SIG-M5 treated with dmso at 0.1 percent for 504 hours (cell line): ENCODE results near the gene ZMYND12.

Experiments used
- DNase-seq: peaks from one replicate; lab custom pipeline; 2025; ENCODE audit not compliant: unreplicated experiment; lab: John Stamatoyannopoulos, UW

ZMYND12 gene

DNA sequence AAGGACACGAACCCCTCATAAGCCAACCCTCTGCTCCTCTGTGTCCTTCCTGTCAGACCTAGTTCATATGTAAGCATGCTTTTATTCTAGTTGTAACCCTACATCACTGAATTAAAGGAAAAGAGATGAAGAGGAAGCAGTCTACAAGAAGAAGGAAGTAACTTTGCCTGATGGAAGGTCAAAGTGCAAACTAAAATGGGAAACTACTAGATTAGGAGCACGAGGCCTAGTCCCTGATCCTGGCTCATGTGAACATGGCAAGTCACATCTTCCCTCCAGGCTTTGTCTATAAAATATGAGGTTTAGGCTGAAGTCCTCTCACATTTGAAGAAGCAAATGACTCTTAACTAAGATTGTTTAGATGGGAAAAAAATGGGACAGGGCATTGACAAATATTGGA, 13.2 kb downstream of the ZMYND12 start:
- peak; percentile 29 for DNase-seq

DNA sequence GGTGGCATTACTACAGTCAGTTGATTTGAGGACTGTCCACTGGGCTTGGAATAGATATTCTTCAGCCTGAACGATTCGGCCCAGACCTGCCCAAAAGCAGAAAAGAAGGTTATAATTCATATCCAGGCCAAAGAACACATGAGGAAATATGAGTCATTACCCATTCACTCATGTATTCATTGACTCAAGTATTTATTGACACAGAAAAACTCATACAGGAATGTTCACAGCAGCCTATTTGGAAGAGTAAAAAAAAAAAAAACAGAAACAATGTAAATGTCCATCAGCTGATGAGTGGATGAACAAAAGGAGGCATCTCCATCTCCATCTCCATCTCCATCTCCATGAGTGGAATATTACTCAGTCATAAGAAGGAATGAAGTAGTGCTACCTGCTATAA, 15.9 kb downstream of the ZMYND12 start:
- no peak for DNase-seq

DNA sequence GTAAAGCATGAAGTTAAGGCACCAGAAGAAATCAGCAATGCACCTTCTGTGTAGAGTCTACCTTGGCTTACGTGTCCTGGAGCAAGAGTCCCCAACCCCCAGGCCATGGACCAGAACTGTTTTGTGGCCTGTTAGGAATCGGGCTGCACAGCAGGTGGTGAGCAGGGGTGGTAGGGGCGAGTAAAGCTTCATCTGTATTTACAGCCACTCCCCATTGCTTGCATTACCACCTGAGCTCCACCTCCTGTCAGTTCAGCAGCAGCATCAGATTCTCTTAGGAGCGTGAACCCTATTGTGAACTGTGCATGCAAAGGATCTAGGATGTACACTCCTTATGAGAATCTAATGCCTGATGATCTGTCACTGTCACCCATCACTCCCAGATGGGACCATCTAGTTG, 21.5 kb downstream of the ZMYND12 start:
- DNase-seq: no peak

DNA sequence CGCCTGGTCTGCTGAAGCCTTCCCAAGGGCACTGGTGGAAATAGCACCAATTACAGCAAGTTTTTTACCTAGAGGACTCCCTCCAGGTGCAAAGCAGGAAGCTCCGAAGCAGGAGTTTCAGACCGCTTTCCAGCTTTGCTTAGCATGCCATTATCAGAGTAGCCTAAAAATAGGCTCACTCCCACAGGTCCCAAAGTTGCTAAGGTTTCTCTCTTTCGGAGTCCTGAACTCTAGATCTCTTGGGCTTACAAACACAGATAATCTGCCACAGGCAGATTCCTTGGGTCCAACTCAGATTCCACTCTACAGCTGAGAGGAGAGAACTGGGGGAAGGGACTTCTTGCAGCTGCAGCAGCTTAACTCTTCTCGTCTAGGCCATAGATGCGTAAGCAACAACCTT, 22.5 kb downstream of the ZMYND12 start:
- DNase-seq: no peak

DNA sequence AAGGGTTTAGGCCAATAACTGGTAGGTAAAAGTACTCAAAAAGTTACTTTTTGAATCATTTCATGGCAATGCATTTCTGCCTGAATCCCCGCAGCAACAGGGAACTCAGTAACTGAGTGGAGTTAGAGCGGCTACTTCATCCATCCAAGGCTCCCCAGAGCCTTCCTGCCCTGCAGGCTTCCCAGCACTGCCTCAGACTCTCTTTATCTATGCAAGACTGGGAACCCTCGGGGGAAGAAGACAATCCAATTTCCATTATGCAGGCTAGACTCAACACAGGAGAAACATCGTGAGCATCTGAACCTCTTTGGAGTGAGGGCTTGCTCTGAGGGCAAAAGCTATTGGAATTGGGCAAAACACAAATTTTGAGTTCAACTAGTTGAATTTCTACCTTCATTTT, 23.1 kb downstream of the ZMYND12 start:
- no peak for DNase-seq

DNA sequence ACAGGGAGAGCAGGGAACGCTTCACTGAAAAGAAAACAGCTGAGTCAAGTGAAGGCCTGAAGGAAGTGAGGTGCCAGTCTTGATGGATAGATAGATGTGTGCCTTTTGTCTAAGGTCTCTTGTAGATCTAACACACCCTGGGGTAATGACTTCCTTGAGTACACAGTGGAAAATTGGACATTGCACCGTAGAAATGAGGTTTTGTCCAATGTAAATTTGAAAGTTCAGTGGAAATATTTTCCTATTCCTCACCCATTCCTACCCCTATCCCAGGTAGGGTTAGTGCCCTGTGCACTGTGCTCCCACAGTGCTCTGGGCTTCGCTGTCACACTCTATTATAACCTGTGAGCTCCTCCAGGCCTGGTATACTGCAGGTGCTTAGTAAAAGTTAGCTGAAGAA, 24.3 kb downstream of the ZMYND12 start:
- no peak for DNase-seq

DNA sequence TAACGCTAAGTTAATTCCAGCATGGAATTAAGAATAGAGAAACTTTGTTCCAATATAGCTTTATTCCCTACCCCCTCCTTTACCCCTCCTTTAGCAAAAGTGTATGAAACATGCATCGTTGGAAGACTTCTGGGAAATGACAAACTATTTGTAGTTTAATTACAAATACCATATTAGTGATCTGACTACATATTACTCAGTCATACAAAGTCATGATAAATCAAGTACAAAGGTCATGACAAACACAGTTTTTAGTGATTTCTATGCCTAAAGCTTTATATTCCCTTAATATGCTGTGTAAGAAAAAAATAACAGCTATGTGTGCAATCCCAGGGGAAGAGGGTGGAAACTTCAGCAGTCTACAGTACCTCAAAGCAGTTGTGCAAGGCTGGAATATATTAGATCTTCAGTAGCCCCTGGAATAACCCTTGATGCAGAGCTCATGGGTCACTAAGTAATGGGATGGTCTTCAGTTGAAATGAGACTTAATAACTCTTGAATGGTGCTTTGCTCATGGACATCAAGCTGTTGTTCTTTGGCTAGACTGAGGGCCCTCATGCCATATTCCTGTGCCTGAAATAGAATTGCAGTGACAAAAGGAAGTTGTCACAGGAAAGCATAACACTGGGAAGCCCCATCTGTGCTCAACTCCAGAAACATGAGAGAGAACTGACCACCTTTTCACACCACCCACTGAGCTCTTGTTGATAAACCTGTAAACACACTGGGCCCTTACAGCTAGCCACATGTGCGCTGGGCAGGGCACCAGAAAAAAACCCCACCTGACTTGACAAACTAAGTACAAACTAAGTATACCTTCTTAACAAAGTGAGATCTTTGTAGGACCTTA, 25.3 kb downstream of the ZMYND12 start:
- DNase-seq: no peak

DNA sequence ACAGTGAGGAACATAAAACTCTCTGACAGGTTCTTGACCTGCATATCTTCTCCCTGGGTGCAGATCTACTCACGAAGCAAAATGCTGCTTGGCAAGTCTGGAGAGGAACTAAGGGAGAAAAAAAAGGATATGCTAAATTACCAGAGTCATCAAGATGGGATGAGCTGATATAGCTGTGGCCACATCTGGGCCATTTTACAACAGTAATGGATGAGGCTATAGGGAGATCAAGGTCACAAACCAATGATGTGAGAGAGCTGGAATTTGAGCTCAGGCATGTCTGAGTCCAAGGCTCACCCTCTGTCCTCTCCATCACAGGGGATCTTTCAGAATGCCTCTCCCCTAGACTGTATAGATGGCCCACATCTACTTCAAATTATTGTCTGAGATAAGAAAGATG, 26.2 kb downstream of the ZMYND12 start:
- no peak for DNase-seq

DNA sequence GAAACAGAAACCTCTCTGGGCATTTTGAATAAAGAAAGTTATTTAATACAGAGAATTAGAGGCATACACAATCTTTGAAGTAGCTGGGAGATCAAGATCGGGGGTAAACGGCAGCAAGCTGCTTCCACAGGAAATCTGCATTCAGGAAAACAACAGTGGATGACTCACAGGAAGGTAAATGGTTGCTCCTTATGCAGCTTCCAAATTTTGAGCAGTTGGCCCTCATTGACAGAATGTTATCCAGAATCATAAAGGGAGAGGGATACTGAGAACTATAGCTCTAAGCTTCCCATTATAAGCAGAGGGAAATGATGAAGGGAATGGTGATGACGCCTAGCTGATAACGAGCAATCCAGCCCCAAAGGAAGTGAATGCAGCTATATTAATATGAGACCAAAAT, 28.6 kb downstream of the ZMYND12 start:
- DNase-seq: no peak

DNA sequence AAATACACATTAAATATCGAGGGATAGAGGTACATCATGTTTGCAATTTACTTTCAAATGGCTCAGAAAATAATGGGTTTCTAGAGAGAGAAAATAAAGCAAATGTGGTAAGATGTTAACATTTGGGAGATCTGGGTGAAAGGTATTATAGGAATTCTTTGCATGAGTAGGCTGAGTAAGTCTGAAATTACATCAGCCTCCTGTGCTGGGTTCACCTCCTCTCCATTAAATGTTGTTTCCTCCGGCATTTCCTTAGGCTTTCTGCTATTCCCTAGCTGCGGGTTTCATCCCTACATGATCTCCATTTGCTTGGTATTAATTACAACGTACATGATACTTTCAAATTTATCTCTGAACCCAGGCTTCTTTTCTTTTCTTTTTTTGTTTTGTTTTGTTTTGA, 31.6 kb downstream of the ZMYND12 start:
- DNase-seq: no peak

DNA sequence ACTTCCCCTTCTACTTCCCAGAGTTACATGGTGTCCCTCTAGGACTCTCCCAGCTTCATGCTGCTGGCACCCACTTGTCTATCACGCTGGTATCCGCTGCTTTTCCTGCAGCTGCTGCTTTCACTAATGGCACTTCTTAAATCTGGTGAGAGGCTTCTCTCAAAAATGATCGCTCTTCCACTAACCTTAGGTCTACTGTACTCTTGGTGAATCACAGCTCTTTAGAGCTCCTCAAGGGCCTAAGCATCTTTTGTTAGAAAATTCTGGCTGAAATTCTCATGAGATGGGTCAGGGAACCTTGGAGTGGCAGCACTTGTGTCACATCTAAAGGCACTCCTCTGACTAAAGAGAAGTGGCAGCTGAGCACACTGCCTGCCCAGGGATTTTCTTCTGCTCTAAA, 32.1 kb downstream of the ZMYND12 start:
- DNase-seq: no peak

DNA sequence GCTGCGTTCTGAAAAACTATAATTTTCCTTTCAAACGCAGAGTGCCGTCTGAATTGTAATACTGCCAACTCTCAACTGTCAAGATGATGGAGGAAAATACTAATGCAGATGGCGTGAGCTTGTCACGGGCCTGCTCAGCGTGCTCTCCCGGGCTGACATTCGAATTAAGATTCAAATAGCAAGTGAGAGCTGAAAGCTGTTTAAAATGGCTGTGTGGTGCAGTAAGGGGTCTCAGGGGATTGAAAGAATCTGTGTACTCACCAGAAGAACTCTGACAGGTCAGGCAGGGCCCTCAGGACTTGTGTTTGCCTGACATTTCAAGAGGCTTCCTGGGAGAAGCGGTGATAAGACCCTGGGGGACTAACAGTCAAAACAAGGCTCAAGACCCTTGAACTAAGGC, 33.1 kb downstream of the ZMYND12 start:
- no peak for DNase-seq

DNA sequence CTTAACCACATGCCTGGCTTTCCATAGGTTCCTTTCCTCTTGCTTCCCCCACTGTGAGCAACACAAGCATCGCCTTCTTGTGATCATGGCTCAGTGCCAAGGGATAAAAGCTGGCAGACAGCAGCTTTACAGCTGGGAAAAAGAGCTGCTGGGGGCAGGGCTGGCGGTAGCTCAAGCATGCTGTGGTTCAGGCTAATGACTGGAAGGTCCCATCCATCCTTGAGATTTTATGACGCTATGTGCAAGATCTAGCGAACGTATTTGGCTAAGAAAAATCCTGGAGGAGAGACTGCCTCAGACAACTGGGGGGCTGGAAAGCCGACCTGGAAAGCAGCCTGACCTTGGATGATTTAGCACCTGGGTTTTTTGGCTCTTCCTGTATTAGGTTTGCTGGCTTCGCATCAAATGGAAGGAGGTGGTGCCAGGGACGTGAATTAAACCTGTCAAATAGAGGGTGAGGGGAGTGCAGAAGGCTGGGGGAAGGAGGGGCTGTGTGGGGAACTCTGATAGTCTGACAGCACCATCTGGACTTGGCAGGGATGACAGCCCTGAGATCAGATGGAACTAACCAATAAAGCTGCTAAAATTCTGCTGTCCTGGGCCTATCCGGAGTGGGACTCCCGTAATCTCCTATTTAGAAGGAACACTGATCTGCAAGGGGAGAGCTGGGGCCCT, 34.8 kb downstream of the ZMYND12 start:
- DNase-seq: no peak

DNA sequence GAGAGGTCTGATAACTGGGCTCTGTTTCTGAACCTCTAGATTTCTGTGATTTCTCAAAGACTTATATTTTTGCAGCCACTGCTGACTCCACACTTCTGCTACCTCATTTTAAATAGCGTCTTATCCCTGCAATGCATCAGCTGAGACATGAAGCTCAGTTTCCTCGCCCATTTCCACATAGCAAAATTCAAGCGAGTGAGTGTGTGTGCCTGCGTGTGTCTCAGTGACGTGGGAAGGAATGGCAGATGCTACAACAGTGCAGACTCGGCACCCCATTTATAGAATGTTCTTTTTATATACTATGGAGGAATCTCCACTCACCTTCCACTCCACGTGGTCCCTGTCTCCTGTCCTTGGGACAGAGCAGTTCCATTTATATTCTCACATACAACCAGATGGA, 35.7 kb downstream of the ZMYND12 start:
- no peak for DNase-seq

DNA sequence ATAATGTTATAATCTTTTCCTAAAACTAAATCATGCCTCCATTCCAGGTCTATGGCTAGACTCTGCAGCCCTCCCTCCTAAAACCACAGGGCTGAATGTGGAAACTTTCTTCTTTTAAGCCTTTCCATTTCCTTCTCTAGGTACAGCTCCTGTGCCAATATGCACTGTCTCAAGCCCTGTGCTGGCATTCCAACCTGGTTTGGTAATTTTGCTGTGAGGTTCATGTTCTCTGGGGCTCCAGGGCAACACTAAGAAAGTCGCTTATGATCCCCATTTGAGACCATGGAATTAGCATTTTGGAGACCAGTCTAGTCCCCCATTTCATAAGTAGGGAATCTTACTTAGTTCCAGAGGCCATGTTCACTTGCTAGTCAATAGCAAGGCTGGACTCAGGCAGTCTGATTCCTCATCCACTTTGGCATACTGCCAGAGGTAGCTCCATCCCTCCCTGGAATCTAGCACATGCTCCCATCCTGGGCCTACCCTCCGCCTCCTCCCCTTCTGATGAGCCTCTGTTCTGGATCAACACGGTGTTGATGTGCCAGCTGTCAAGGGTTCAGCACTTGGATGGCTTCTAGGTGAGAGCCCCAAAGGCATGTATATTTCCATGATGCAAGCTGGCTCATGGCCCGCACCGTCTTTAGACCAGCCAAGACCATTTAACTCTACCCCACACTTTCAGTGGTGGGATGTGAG, 36.5 kb downstream of the ZMYND12 start:
- no peak for DNase-seq

DNA sequence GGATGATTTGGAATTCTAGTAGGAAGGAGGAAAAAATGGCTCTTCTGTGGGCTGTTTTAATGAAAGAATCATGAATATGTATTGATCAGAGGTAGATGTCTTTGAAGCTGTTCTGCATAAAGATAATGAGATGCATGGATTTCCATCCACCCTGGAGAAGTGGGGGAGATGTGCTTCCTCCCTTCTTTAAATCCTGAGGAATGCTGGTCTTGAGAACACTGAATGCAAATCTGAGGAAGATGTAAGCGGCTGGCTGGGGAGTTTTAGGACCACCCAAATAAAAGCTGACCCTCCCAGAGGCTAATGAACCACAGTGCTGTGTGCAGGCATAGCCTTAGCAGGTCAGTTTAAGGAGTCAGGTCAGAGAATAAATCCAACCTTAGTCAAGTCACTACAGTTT, 37.3 kb downstream of the ZMYND12 start:
- no peak for DNase-seq

DNA sequence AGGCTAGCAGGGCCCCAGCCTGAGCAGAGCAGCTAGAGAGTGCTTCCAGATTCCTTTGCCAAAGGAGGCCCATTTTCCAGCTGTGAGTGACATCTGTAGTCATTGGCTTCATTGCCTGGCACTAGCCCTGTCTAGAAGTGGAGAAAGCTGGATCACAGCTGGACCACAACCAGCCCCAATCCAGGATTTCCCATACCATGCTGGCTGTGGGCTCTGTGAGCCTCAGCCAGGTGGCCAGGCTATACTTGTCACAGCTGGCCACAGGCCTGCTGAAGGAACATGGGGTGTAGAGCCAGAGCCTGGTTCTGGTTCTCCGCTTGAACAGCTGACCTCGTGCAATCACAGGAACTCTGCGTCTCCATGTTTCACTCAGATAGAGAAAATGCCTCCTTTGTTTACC, 38.7 kb downstream of the ZMYND12 start:
- DNase-seq: no peak

DNA sequence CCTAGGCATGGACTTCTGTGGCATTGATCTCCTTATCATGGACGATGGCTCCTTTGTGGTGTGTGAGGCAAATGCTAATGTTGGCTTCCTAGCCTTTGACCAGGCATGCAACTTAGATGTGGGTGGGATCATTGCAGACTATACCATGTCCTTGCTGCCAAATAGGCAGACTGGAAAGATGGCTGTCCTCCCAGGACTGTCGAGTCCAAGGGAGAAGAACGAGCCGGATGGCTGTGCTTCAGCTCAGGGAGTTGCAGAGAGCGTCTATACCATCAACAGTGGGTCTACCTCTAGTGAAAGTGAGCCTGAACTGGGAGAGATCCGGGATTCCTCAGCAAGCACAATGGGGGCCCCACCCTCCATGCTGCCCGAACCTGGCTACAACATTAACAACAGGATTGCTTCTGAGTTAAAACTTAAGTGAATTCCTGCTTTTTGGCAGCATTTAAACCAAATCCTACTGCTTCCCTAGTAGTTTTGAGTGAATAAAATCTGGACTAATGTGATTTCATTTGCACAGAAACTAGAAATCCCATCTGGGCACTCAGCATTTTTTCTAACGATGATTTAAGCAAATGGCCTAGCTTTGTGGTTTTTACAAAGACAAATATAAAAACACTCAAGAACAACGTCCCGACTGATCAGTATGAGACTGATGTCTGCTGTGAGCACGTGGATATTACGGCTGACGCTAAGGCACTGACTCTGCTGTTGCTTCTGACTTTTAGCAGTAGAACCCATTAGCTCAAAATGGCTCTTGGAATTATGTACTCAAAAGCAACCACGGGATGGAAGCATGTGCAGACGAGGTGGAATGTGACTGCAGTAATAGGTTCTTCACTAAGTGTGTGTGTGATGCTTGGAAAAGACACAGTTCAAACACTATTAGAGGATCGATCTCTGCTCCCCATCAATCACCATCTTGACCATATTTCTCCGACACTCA, 41.0 kb downstream of the ZMYND12 start:
- no peak for DNase-seq

DNA sequence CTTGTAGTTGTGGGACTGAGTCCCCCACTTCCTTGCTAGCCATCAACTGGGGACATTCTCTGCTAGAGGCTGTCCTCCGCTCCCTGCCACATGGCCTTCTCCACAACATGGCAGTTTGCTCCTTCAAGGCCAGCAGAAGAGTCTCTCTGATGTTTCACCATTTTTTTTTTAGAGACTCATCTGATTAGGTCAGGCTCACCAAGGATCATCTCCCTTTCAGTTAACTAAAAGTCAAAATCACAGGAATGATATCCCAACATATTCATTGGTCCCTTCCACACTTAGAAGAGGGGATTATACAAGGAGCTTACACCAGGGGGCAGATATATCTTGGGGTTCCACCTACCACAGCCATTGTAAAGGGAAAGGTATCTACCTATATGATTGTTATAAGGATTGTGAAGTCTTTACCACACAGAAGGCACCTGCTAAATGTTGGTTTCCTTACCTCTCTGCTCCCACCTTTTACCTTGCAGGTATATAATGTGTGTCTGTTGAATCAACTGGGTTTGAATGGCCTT, 51.9 kb downstream of the ZMYND12 start:
- DNase-seq: no peak

DNA sequence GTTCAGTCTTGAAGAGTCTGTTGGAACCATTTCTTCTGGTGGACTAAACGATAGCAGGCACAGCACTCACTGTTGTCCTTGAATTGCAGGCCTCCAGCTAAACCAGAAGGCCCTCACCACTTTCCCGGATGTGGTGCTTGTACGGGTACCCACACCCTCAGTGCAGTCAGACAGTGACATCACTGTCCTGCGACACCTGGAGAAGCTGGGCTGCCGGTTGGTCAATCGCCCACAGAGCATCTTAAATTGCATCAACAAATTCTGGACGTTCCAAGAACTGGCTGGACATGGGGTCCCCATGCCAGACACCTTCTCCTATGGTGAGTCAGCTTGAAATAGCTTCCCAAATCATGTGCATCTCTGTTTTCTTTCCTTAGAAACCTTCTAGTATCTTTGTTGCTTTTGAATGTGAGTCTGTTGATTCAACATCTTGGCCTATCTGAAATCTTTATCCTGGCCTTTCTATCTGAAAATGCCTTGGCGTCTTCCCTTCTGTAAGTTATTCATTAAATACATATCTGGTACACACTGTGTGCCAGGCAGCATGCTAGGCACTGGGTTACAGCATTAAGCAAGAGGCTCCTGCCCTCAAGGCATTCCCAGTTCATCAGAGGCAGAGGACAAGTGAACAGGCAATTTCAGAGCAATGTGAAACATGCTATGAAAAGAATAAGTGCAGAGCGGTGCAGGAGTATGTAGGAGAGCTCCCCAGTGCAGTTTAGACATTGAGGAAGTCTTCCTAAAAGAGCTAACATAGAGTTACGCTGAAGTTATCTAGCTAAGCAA, 56.3 kb downstream of the ZMYND12 start:
- no peak for DNase-seq
